HepG2 (cell line): ENCODE measurements around the gene IQCC. TPM values are rescaled to one million over a fixed set of nuclear protein-coding genes. Genes with fewer than 3 reads are reported as not detected.

Source experiments
- AGO2 ChIP-seq: fragments of 200-400 bp; formaldehyde crosslinking; optimal IDR thresholded peaks from 2 replicates; pipeline ENCODE3; 2017; ENCODE audit warnings: mild to moderate bottlenecking, low read depth, low read length, moderate library complexity
- CHD2 ChIP-seq: IDR thresholded peaks from 2 replicates; pipeline ENCODE4 v1.6.1; 2011; ENCODE audit warnings: low read depth, low read length, improper control_type of control experiment
- FOSL1 ChIP-seq: sonication (generic); formaldehyde crosslinking; IDR thresholded peaks from 2 replicates; pipeline ENCODE4 v1.9.0; 2021; ENCODE audit warnings: missing genetic modification reagents, borderline replicate concordance
- HES4 ChIP-seq: sonication (generic); formaldehyde crosslinking; IDR thresholded peaks from 2 replicates; pipeline ENCODE4 v1.9.0; 2021; ENCODE audit warnings: mild to moderate bottlenecking, missing genetic modification reagents, borderline replicate concordance
- ISL2 ChIP-seq: sonication (generic); formaldehyde crosslinking; IDR thresholded peaks from 2 replicates; pipeline ENCODE4 v1.5.0; 2020; ENCODE audit warnings: missing genetic modification reagents
- JUND ChIP-seq: sonication (generic); formaldehyde crosslinking; IDR thresholded peaks from 2 replicates; pipeline ENCODE4 v1.8.0; 2022; ENCODE audit warnings: mild to moderate bottlenecking, missing genetic modification reagents
- KLF15 ChIP-seq: sonication (generic); formaldehyde crosslinking; IDR thresholded peaks from 2 replicates; pipeline ENCODE4 v1.8.1; 2023; ENCODE audit warnings: borderline replicate concordance, mild to moderate bottlenecking, inconsistent platforms, missing genetic modification reagents, mixed read lengths
- MIER2 ChIP-seq: IDR thresholded peaks from 2 replicates; pipeline ENCODE4 v1.6.1; 2016; ENCODE audit warnings: missing biosample characterization, missing genetic modification reagents
- NFIB ChIP-seq: sonication (generic); formaldehyde crosslinking; IDR thresholded peaks from 2 replicates; pipeline ENCODE4 v1.9.0; 2021; ENCODE audit warnings: missing genetic modification reagents, mild to moderate bottlenecking, borderline replicate concordance
- NONO ChIP-seq, 2 experiments: fragments of 450-650 bp in 1 of 2; sonication (generic) in 1 of 2; formaldehyde crosslinking in 1 of 2; IDR thresholded peaks in 1 of 2; conservative IDR thresholded peaks in 1 of 2; 2 replicates each; pipeline versions ENCODE4 v1.6.1 to v1.8.0; 2017 to 2022; ENCODE audit warnings: mild to moderate bottlenecking in 1 of 2, missing genetic modification reagents in 1 of 2, moderate library complexity in 1 of 2
- NR2C2 ChIP-seq: sonication (generic); formaldehyde crosslinking; IDR thresholded peaks from 2 replicates; pipeline ENCODE4 v1.4.0; 2020; ENCODE audit warnings: missing genetic modification reagents, mild to moderate bottlenecking, moderate library complexity, borderline replicate concordance
- NRL ChIP-seq: sonication (generic); formaldehyde crosslinking; IDR thresholded peaks from 2 replicates; pipeline ENCODE4 v1.5.0; 2020; ENCODE audit warnings: missing genetic modification reagents, mild to moderate bottlenecking, moderate library complexity, borderline replicate concordance
- PAWR ChIP-seq: sonication (generic); formaldehyde crosslinking; IDR thresholded peaks from 2 replicates; pipeline ENCODE4 v1.4.0; 2020; ENCODE audit warnings: missing genetic modification reagents, mild to moderate bottlenecking, borderline replicate concordance
- RORA ChIP-seq: sonication (generic); formaldehyde crosslinking; IDR thresholded peaks from 2 replicates; pipeline ENCODE4 v1.5.0; 2020; ENCODE audit warnings: mild to moderate bottlenecking, missing genetic modification reagents, moderate library complexity
- ZBTB42 ChIP-seq: sonication (generic); formaldehyde crosslinking; IDR thresholded peaks from 2 replicates; pipeline ENCODE4 v1.5.0; 2020; ENCODE audit warnings: mild to moderate bottlenecking, missing genetic modification reagents
- ZKSCAN5 ChIP-seq: sonication (generic); formaldehyde crosslinking; IDR thresholded peaks from 2 replicates; pipeline ENCODE4 v1.5.1; 2020; ENCODE audit warnings: mild to moderate bottlenecking, missing genetic modification reagents
- ZMYM4 ChIP-seq: sonication (generic); formaldehyde crosslinking; IDR thresholded peaks from 2 replicates; pipeline ENCODE4 v1.8.1; 2023; ENCODE audit warnings: mild to moderate bottlenecking, missing genetic modification reagents
- ZNF263 ChIP-seq: sonication (generic); formaldehyde crosslinking; IDR thresholded peaks from 2 replicates; pipeline ENCODE4 v1.4.0; 2020; ENCODE audit warnings: missing genetic modification reagents
- ZNF317 ChIP-seq: sonication (generic); formaldehyde crosslinking; IDR thresholded peaks from 2 replicates; pipeline ENCODE4 v1.5.0; 2020; ENCODE audit warnings: mild to moderate bottlenecking, missing genetic modification reagents
- ZNF331 ChIP-seq: sonication (generic); formaldehyde crosslinking; IDR thresholded peaks from 2 replicates; pipeline ENCODE4 v1.4.0; 2020; ENCODE audit warnings: missing genetic modification reagents
- ZNF570 ChIP-seq: sonication (generic); formaldehyde crosslinking; IDR thresholded peaks from 2 replicates; pipeline ENCODE4 v1.4.0; 2020; ENCODE audit warnings: mild to moderate bottlenecking, missing genetic modification reagents, borderline replicate concordance
- ZNF629 ChIP-seq: sonication (generic); formaldehyde crosslinking; conservative IDR thresholded peaks from 2 replicates; pipeline ENCODE4 v1.5.0; 2020; ENCODE audit warnings: missing genetic modification reagents
- ZNF737 ChIP-seq: sonication (generic); formaldehyde crosslinking; IDR thresholded peaks from 2 replicates; pipeline ENCODE4 v1.5.0; 2020; ENCODE audit warnings: missing genetic modification reagents, mild to moderate bottlenecking, borderline replicate concordance
- polyA plus RNA-seq, 8 experiments: library from polyadenylated mRNA; depleted of rRNA in 3 of 8; stranded (reverse) in 7 of 8; unstranded in 1 of 8; fragments of >200 nt; fragmentation: Illumina TruSeq in 4 of 8; extraction: Trizol in 4 of 8; gene quantifications; 2 replicates each; pipeline versions ENCODE4 v1.2.1 to v1.2.3, GENCODE V29; 2011 to 2016; ENCODE audit warnings: low read depth in 4 of 8, missing spikeins in 1 of 8, mixed read lengths in 1 of 8; ENCODE audit not compliant: insufficient read depth in 1 of 8
- total RNA-seq, 5 experiments: library from RNA; depleted of rRNA; stranded (reverse); fragments of >200 nt; fragmentation: Illumina TruSeq; extraction: Trizol; gene quantifications; 2 replicates each; pipeline ENCODE4 v1.2.3, GENCODE V29; 2016; ENCODE audit warnings: low read depth in 1 of 5
- TF ChIP-seq, protein P1 (sequence below): IDR thresholded peaks from 2 replicates; pipeline ENCODE4 v1.6.1; 2016; ENCODE audit warnings: mild to moderate bottlenecking
- TF ChIP-seq, protein P2 (sequence below): sonication (generic); formaldehyde crosslinking; IDR thresholded peaks from 2 replicates; pipeline ENCODE4 v1.4.0; 2020; ENCODE audit warnings: missing genetic modification reagents
- TF ChIP-seq, protein P3 (sequence below): sonication (generic); formaldehyde crosslinking; IDR thresholded peaks from 2 replicates; pipeline ENCODE4 v1.5.1; 2020; ENCODE audit warnings: missing genetic modification reagents, mild to moderate bottlenecking, borderline replicate concordance

IQCC gene
- total and polyA plus RNA-seq, 2 of the 13 experiments (the other 11 are each of a cell fraction or from before 2014, with no cell fraction given): 1.7 to 3.0 TPM

DNA sequence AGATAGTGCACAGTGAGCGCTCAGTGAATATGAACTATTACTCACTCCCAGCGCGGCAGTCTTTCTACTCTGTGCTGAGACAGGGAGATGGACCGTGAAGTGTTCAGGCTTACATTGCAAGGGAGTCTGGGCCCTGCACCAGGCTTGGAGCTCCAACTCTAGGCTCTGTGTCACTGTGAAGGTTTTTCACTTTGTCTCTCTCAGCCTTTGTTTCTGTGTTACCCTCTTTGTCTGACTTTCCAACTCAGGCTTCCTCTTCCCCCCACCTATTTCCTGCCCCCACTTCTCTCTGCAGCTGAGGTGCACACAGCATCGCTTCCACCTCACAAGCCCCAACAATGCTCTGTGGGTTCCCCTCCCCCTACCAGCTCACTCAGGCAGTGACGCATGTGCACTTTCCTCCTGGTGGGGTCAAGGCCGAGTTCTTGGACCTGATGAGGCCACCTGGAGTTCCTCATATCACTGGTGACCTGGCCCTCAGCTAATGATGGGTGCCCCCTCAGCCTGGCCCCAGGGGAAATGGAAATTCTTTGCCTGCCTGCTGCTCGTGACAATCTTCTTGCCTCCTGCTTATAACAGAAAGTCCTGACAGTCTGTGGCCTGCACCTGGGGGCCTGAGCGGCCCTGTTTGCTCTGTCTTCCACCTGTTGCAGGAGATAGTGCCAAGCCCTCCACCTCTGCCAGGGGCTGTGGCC lies 44.5 kb downstream of the IQCC start (continued):
- TF ChIP-seq CHD2 (peak; percentile 72; the same call in 1 of the 2 replicates), FOSL1 (CRISPR knock-in tag) (0 out of 2 replicates have a peak, but pooled peaks have one; percentile 49), NR2C2 (CRISPR knock-in tag) (peak; percentile 96), ZNF263 (0 out of 2 replicates have a peak, but pooled peaks have one; percentile 32), AGO2 (no peak), ZMYM4 (CRISPR knock-in tag) (peak; percentile 81), MIER2 (CRISPR knock-in tag) (no peak), NRL (CRISPR knock-in tag) (peak; percentile 72; the same call in 1 of the 2 replicates), PAWR (CRISPR knock-in tag) (no peak), ZNF570 (CRISPR knock-in tag) (no peak), ZNF317 (peak; percentile 84), NONO (IDR thresholded peaks at IDR 0.05) (no peak), NONO (CRISPR knock-in tag; conservative IDR thresholded peaks at IDR 0.05) (peak; percentile 92), HES4 (CRISPR knock-in tag) (no peak), RORA (CRISPR knock-in tag) (no peak), ZKSCAN5 (peak; percentile 62; the same call in 1 of the 2 replicates), JUND (CRISPR knock-in tag) (peak; percentile 85), ZNF331 (CRISPR knock-in tag) (no peak), ZBTB42 (CRISPR knock-in tag) (no peak; the same call in 1 of the 2 replicates), KLF15 (CRISPR knock-in tag) (no peak), ISL2 (peak; percentile 76; the same call in 1 of the 2 replicates), ZNF737 (CRISPR knock-in tag) (no peak), ZNF629 (CRISPR knock-in tag) (peak; percentile 44; the same call in 1 of the 2 replicates), NFIB (no peak)
- TF ChIP-seq, protein P1, sequence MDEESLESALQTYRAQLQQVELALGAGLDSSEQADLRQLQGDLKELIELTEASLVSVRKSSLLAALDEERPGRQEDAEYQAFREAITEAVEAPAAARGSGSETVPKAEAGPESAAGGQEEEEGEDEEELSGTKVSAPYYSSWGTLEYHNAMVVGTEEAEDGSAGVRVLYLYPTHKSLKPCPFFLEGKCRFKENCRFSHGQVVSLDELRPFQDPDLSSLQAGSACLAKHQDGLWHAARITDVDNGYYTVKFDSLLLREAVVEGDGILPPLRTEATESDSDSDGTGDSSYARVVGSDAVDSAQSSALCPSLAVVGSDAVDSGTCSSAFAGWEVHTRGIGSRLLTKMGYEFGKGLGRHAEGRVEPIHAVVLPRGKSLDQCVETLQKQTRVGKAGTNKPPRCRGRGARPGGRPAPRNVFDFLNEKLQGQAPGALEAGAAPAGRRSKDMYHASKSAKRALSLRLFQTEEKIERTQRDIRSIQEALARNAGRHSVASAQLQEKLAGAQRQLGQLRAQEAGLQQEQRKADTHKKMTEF (CRISPR knock-in tag): peak; percentile 72; the same call in 1 of the 2 replicates
- TF ChIP-seq, protein P2, sequence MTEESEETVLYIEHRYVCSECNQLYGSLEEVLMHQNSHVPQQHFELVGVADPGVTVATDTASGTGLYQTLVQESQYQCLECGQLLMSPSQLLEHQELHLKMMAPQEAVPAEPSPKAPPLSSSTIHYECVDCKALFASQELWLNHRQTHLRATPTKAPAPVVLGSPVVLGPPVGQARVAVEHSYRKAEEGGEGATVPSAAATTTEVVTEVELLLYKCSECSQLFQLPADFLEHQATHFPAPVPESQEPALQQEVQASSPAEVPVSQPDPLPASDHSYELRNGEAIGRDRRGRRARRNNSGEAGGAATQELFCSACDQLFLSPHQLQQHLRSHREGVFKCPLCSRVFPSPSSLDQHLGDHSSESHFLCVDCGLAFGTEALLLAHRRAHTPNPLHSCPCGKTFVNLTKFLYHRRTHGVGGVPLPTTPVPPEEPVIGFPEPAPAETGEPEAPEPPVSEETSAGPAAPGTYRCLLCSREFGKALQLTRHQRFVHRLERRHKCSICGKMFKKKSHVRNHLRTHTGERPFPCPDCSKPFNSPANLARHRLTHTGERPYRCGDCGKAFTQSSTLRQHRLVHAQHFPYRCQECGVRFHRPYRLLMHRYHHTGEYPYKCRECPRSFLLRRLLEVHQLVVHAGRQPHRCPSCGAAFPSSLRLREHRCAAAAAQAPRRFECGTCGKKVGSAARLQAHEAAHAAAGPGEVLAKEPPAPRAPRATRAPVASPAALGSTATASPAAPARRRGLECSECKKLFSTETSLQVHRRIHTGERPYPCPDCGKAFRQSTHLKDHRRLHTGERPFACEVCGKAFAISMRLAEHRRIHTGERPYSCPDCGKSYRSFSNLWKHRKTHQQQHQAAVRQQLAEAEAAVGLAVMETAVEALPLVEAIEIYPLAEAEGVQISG: peak; percentile 77
- TF ChIP-seq, protein P3, sequence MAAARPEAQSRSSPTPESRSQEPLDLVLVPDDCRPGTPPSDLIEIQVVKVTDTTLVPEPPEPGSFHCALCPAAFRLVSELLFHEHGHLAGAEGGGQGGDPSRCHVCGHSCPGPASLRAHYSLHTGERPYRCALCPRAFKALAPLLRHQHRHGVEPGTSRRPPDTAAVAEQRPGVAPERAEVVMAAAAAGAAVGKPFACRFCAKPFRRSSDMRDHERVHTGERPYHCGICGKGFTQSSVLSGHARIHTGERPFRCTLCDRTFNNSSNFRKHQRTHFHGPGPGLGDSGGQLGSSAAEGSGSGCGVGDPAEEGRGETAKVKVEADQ (CRISPR knock-in tag): 0 out of 2 replicates have a peak, but pooled peaks have one; percentile 1
